Right hindlimb (tissue), 1 donor: ENCODE results near the gene PRSS53.

Experiments
- DNase-seq: peaks from one replicate; pipeline ENCODE4 v3.0.0-alpha.2; 2018

The PRSS53 gene

GRCh38 chr16:31093132-31093703 lies 4.5 kb upstream of the PRSS53 start:
- peak; percentile 57 for DNase-seq

- DNase-seq = peak; percentile 18
Measured at GRCh38 chr16:31092330-31092729, 3.6 kb upstream of the PRSS53 start.

- no peak for DNase-seq
Measured at GRCh38 chr16:31090540-31090939, 1.8 kb upstream of the PRSS53 start.

GRCh38 chr16:31089199-31089598 lies 456 bp upstream of the PRSS53 start:
- DNase-seq = no peak

GRCh38 chr16:31087971-31088370 lies 772 bp downstream of the PRSS53 start:
- DNase-seq = no peak

- DNase-seq = no peak
Measured at GRCh38 chr16:31087481-31087880, 1.3 kb downstream of the PRSS53 start.

- DNase-seq = no peak
Measured at GRCh38 chr16:31086629-31086906, 2.2 kb downstream of the PRSS53 start.

GRCh38 chr16:31085873-31086628 lies 2.7 kb downstream of the PRSS53 start:
- peak; percentile 84 for DNase-seq

- no peak for DNase-seq
Measured at GRCh38 chr16:31085411-31085810, 3.3 kb downstream of the PRSS53 start.

- DNase-seq = peak; percentile 47
Measured at GRCh38 chr16:31084584-31085302, 4.0 kb downstream of the PRSS53 start.

GRCh38 chr16:31083981-31084380 lies 4.8 kb downstream of the PRSS53 start:
- no peak for DNase-seq

- no peak for DNase-seq
Measured at GRCh38 chr16:31083556-31083955, 5.2 kb downstream of the PRSS53 start.

- DNase-seq = no peak
Measured at GRCh38 chr16:31083081-31083480, 5.7 kb downstream of the PRSS53 start.

GRCh38 chr16:31082368-31083045 lies 6.2 kb downstream of the PRSS53 start:
- DNase-seq = no peak

- no peak for DNase-seq
Measured at GRCh38 chr16:31081428-31082351, 7.1 kb downstream of the PRSS53 start.

GRCh38 chr16:31080756-31081419 lies 7.9 kb downstream of the PRSS53 start:
- DNase-seq = no peak

GRCh38 chr16:31080035-31080629 lies 8.6 kb downstream of the PRSS53 start:
- no peak for DNase-seq

- no peak for DNase-seq
Measured at GRCh38 chr16:31079342-31079944, 9.3 kb downstream of the PRSS53 start.

- DNase-seq = no peak
Measured at GRCh38 chr16:31078597-31079341, 10.0 kb downstream of the PRSS53 start.
